Activated naive CD8-positive, alpha-beta T cell (primary cell): ENCODE measurements around the gene ARHGDIG.
"Not testable (repeated sequence)": the region's sequence is repeated elsewhere in the genome, so short reads cannot be mapped to it uniquely, and the experiment has no call there.

ENCODE experiments used
- H3K27ac Mint-ChIP-seq: one replicate; pipeline ENCODE4 v1.8.0; 2021; ENCODE audit warnings: mixed read lengths
- H3K27me3 Mint-ChIP-seq: one replicate; pipeline ENCODE4 v1.8.0; 2021; ENCODE audit warnings: mixed read lengths
- H3K36me3 Mint-ChIP-seq: one replicate; pipeline ENCODE4 v1.8.0; 2021; ENCODE audit warnings: mixed read lengths
- H3K4me1 Mint-ChIP-seq: one replicate; pipeline ENCODE4 v1.8.0; 2021; ENCODE audit warnings: low read depth, mixed read lengths
- H3K4me3 Mint-ChIP-seq: one replicate; pipeline ENCODE4 v1.8.0; 2021; ENCODE audit warnings: mild to moderate bottlenecking, mixed read lengths
- H3K9me3 Mint-ChIP-seq: one replicate; pipeline ENCODE4 v1.8.0; 2021; ENCODE audit warnings: low read depth, mixed read lengths

ARHGDIG gene

GRCh38 chr16:259226-259625 is 21.2 kb upstream of the ARHGDIG start:
- peaks cover 8% of the 10 kb centered on the region for H3K36me3 Mint-ChIP-seq
- no peak overlapping the region for H3K27ac Mint-ChIP-seq
- H3K9me3 Mint-ChIP-seq = no peaks in the 10 kb centered on the region
- peaks cover under 1% of the 10 kb centered on the region for H3K4me1 Mint-ChIP-seq
- no peaks in the 10 kb centered on the region for H3K27me3 Mint-ChIP-seq
- H3K4me3 Mint-ChIP-seq = no peak overlapping the region

GRCh38 chr16:259814-260253 is 20.6 kb upstream of the ARHGDIG start:
- H3K27ac Mint-ChIP-seq = no peak overlapping the region
- no peak overlapping the region for H3K4me3 Mint-ChIP-seq
- H3K4me1 Mint-ChIP-seq = no peaks in the 10 kb centered on the region
- H3K9me3 Mint-ChIP-seq = no peaks in the 10 kb centered on the region
- H3K27me3 Mint-ChIP-seq = no peaks in the 10 kb centered on the region
- peaks cover 8% of the 10 kb centered on the region for H3K36me3 Mint-ChIP-seq

- no peak overlapping the region for H3K4me3 Mint-ChIP-seq
- H3K4me1 Mint-ChIP-seq = no peaks in the 10 kb centered on the region
- no peaks in the 10 kb centered on the region for H3K27me3 Mint-ChIP-seq
- H3K36me3 Mint-ChIP-seq = peaks cover 6% of the 10 kb centered on the region
- no peak overlapping the region for H3K27ac Mint-ChIP-seq
- H3K9me3 Mint-ChIP-seq = no peaks in the 10 kb centered on the region
These were observed 20.1 kb upstream of the ARHGDIG start for GRCh38 chr16:260326-260725.

- Mint-ChIP-seq H3K9me3 (no peaks in the 10 kb centered on the region), H3K27me3 (no peaks in the 10 kb centered on the region), H3K27ac (no peak overlapping the region), H3K36me3 (peaks cover 4% of the 10 kb centered on the region), H3K4me1 (no peaks in the 10 kb centered on the region), H3K4me3 (no peak overlapping the region)
These were observed 19.2 kb upstream of the ARHGDIG start for GRCh38 chr16:261031-261691.

- no peak overlapping the region for H3K4me3 Mint-ChIP-seq
- H3K27me3 Mint-ChIP-seq = no peaks in the 10 kb centered on the region
- H3K4me1 Mint-ChIP-seq = no peaks in the 10 kb centered on the region
- no peaks in the 10 kb centered on the region for H3K9me3 Mint-ChIP-seq
- H3K27ac Mint-ChIP-seq = no peak overlapping the region
- H3K36me3 Mint-ChIP-seq = peaks cover 3% of the 10 kb centered on the region
These were observed 18.2 kb upstream of the ARHGDIG start for GRCh38 chr16:262121-262745.

GRCh38 chr16:263182-263774 is 17.1 kb upstream of the ARHGDIG start:
- no peak overlapping the region for H3K27ac Mint-ChIP-seq
- no peak overlapping the region for H3K4me3 Mint-ChIP-seq
- H3K36me3 Mint-ChIP-seq = no peaks in the 10 kb centered on the region
- H3K27me3 Mint-ChIP-seq = no peaks in the 10 kb centered on the region
- no peaks in the 10 kb centered on the region for H3K9me3 Mint-ChIP-seq
- H3K4me1 Mint-ChIP-seq = no peaks in the 10 kb centered on the region

GRCh38 chr16:263944-264343 is 16.4 kb upstream of the ARHGDIG start:
- no peak overlapping the region for H3K4me3 Mint-ChIP-seq
- H3K9me3 Mint-ChIP-seq = no peaks in the 10 kb centered on the region
- no peak overlapping the region for H3K27ac Mint-ChIP-seq
- H3K4me1 Mint-ChIP-seq = no peaks in the 10 kb centered on the region
- H3K27me3 Mint-ChIP-seq = no peaks in the 10 kb centered on the region
- H3K36me3 Mint-ChIP-seq = no peaks in the 10 kb centered on the region

- no peaks in the 10 kb centered on the region for H3K27me3 Mint-ChIP-seq
- H3K36me3 Mint-ChIP-seq = no peaks in the 10 kb centered on the region
- H3K4me1 Mint-ChIP-seq = no peaks in the 10 kb centered on the region
- no peaks in the 10 kb centered on the region for H3K9me3 Mint-ChIP-seq
- no peak overlapping the region for H3K27ac Mint-ChIP-seq
- no peak overlapping the region for H3K4me3 Mint-ChIP-seq
These were observed 15.9 kb upstream of the ARHGDIG start for GRCh38 chr16:264440-264951.

- Mint-ChIP-seq H3K4me1 (no peaks in the 10 kb centered on the region), H3K4me3 (no peak overlapping the region), H3K36me3 (no peaks in the 10 kb centered on the region), H3K27me3 (no peaks in the 10 kb centered on the region), H3K9me3 (no peaks in the 10 kb centered on the region), H3K27ac (no peak overlapping the region)
These were observed 15.3 kb upstream of the ARHGDIG start for GRCh38 chr16:265002-265529.

GRCh38 chr16:265711-266110 is 14.7 kb upstream of the ARHGDIG start:
- no peaks in the 10 kb centered on the region for H3K4me1 Mint-ChIP-seq
- no peaks in the 10 kb centered on the region for H3K36me3 Mint-ChIP-seq
- no peak overlapping the region for H3K4me3 Mint-ChIP-seq
- no peak overlapping the region for H3K27ac Mint-ChIP-seq
- no peaks in the 10 kb centered on the region for H3K9me3 Mint-ChIP-seq
- no peaks in the 10 kb centered on the region for H3K27me3 Mint-ChIP-seq

GRCh38 chr16:266258-267164 is 13.9 kb upstream of the ARHGDIG start:
- H3K4me3 Mint-ChIP-seq = no peak overlapping the region
- H3K36me3 Mint-ChIP-seq = no peaks in the 10 kb centered on the region
- H3K27ac Mint-ChIP-seq = no peak overlapping the region
- no peaks in the 10 kb centered on the region for H3K9me3 Mint-ChIP-seq
- no peaks in the 10 kb centered on the region for H3K4me1 Mint-ChIP-seq
- no peaks in the 10 kb centered on the region for H3K27me3 Mint-ChIP-seq

GRCh38 chr16:267562-267961 is 12.8 kb upstream of the ARHGDIG start:
- H3K27me3 Mint-ChIP-seq, H3K4me1 Mint-ChIP-seq, H3K27ac Mint-ChIP-seq, H3K9me3 Mint-ChIP-seq, H3K36me3 Mint-ChIP-seq, H3K4me3 Mint-ChIP-seq: not testable (repeated sequence)

GRCh38 chr16:268141-269053 is 12.0 kb upstream of the ARHGDIG start:
- H3K27ac Mint-ChIP-seq = no peak overlapping the region
- no peaks in the 10 kb centered on the region for H3K27me3 Mint-ChIP-seq
- no peaks in the 10 kb centered on the region for H3K4me1 Mint-ChIP-seq
- no peaks in the 10 kb centered on the region for H3K36me3 Mint-ChIP-seq
- H3K4me3 Mint-ChIP-seq = no peak overlapping the region
- H3K9me3 Mint-ChIP-seq = no peaks in the 10 kb centered on the region
